SW 1271 (cell line): ENCODE data around the gene CRISPLD2.
"Not testable (repeated sequence)": the region's sequence is repeated elsewhere in the genome, so short reads cannot be mapped to it uniquely, and the experiment has no call there.

Experiments used
- DNase-seq, 2 experiments: peaks; one replicate each; lab custom pipeline; 2025; lab: John Stamatoyannopoulos, UW

The CRISPLD2 gene

DNA sequence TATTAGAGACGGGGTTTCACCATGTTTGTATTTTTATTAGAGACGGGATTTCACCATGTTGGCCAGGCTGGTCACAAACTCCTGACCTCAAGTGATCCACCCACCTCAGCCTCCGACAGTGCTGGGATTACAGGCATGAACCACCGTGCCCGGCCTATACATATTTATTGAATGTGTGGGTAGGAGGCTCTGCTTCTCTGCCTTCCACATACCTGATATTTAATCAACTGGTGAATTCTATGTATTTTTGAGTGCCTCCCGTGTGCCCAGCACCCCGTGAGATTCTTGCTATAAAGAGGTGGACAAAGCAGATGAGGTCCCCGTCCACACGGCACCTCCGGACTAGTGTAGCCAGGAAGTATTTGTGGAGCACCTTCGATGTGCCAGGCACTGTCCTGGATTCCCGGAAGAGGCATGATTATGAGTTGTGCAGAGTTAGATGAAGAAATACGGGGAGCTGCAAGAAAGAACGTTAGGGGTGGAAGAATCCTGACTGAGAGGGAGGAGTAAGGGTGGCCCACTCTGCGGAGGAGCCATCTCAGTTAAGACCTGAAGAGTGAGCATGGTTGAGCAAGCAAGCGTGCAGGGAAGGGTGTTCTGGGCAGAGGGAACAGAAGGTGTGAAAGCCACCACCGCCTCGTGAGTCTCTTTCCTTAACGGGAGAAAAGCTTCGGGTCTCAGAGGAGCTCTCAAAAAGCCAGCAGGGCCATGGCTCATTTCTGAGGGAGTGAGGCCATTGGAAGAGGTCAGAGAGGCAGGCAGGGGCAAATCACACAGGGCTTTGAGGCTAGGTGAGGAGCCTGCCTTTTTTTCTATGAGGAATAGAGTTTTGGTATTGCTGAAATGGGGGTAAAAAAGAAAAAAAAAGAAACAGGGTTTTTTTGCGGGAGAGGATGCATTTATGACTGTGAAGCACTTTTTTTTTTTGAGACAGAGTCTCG is 21.2 kb downstream of the CRISPLD2 start:
- no peak for DNase-seq

DNA sequence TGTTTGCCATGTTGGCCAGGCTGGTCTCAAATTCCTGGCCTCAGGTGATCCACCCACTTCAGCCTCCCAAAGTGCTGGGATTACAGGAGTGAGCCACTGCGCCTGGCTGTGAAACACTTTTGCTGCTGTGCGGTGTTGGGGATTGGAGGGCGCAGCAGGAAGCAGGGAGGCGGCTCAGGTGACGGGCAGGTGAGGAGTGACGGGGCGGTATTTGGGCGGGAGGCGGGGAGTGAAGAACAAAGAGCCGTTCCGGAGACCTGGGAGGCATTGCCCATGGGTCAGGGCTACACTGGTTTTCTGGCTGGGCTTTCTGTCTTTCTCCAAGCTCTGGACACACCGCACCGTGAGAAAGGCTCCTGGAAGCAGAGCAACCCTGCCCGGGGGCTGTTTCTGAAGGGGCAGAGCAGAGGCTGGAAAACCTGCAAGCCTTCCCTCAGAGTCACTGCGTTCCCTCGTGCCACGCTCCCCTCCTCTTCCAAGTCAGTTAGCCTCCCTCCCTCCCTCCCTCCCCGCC is 22.1 kb downstream of the CRISPLD2 start:
- DNase-seq: no peak

DNA sequence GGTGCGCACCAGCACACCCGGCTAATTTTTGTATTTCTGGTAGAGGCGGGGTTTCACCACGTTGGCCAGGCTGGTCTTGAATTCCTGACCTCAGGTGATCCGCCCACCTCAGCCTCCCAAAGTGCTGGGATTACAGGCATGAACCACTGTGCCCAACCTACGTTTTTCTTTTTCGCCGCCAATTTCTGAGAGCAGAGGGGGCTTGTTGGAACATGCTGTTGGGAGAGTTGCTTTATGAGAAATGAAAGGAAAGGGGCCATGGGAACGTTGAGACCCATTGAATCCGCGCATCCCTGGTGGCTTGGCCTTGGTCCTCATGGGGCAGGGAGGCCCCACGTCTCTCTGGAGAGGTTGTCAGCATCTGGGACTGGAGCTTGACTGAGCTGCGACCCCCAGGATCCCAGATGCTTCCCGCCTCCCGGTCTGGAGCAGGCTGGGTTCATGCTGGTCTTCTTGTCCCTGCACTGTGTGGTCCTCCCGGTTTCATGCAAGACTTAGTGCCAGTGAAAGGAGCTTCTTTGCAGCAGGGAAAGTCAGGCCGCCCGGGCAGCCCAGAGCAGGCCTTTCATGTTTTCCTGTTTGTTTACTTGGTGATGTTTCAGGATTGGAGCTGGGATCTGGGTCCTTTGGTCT is 22.8 kb downstream of the CRISPLD2 start:
- no peak for DNase-seq

DNA sequence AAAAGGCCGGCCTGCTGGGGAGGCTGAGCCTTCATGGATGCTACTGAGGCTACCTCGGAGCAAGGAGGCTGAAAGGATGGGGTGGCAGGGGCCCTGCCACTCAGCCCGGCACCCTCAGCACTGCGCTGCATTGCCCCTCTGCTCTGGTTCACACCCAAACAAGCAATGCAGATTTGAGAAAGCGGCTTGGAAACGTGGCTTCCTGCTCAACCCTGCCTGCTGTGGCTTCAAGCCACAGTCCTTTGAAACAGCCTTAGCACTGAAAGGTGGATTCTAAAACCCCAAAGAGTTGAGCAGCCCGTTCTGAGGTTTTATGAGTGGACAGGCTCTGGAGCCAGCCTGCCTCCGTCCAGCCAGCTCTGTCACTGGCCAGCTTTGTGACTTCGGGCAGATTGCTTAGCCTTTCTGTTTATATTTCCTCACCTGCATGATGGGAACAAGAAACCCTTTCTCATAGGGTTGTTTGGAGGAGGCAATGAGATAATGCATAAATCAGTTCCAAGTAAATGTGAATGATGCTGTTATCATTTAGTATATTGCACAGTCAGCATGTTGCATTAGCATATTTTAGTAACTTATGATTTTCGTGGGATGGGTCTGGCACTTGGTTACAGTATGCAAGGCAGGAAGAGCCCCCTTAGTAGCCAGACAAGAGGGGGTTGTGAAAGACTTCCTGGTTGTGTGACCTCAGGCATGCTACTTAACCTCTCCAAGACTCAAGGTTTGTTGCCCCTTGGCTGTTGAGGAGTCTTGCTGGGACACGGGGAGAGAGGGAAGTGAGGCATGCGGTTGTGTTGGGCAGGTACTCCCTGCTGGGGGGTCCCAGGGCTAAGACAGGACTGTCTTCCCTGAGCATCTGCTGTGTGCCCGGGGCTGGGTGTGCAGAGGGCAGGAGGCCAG is 23.6 kb downstream of the CRISPLD2 start:
- no peak for DNase-seq

DNA sequence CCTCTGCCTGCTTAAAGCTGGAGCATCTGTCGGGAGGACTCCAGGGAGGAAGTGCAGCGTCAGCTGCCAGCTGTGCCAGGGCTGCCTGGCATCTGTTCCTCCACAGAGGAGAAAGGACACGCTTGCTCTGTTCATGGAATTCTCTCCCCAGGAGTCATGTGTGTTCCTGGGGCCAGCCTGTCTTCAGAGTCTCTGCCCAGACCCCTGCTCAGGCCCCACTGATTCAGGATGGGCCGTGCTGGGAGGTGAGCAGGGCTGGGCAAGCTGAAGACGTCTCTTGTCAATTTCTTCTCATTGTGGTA is 24.2 kb downstream of the CRISPLD2 start:
- DNase-seq: no peak

DNA sequence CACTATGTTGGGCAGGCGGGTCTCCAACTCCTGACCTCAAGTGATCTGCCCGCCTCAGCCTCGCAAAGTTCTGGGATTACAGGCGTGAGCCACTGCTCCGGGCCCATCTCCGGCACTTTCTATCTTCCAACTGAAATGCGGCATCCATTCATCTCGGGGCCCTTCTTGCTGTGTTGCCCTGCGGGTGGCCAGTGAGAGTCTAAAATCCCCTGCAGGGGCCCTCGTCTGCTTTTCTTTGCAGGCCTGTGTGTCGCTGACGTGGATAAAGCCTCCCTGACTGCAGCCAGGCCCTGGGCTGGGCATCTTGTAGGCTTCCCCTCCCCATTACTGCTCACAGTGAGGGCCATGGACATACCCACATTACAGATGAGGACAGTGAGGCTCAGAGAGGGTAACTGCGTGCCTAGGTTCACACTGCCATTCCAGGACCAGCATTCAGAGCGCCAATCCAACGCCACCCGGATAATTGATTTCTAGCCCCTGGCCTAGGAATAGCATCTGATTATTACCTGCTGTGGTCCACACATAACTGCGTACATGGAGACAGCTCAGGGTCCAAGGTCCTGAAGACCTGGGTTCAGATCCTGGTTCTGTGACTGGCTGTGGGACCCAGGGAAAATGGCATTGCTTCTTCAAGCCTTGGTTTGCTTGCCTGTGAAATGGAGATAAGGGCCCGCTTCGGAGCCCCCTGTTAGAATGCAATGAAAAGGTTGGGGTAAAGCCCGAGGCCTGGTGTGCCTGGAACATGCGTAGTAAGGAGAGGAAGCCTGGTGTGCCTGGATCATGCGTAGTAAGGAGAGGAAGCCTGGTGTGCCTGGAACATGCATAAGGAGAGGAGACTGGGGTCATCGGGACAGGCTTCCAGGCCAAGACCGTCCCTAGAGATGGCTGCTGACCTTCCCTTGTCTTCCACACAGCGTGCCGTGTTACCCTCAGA is 25.0 kb downstream of the CRISPLD2 start:
- no peak for DNase-seq

DNA sequence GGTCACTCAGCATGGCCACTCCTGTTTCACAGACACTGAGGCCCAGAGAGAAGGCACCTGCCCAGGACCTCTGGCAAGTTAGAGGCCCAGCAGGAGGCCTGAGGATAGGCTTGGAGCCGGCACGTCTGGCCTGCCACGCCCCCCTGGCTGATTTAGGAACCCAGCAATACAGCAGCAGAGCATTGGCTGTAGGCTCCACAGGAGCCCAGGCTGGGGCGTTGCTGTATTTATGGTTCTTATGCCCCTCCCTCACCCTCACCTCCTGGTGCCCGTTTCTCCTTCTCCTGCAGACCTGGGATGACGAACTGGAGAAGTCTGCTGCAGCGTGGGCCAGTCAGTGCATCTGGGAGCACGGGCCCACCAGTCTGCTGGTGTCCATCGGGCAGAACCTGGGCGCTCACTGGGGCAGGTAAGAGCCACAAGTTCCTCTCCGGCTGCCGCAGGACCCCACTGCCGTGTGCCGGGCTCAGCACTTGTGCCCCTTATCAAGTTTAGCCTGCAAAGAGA is 25.8 kb downstream of the CRISPLD2 start:
- no peak for DNase-seq

DNA sequence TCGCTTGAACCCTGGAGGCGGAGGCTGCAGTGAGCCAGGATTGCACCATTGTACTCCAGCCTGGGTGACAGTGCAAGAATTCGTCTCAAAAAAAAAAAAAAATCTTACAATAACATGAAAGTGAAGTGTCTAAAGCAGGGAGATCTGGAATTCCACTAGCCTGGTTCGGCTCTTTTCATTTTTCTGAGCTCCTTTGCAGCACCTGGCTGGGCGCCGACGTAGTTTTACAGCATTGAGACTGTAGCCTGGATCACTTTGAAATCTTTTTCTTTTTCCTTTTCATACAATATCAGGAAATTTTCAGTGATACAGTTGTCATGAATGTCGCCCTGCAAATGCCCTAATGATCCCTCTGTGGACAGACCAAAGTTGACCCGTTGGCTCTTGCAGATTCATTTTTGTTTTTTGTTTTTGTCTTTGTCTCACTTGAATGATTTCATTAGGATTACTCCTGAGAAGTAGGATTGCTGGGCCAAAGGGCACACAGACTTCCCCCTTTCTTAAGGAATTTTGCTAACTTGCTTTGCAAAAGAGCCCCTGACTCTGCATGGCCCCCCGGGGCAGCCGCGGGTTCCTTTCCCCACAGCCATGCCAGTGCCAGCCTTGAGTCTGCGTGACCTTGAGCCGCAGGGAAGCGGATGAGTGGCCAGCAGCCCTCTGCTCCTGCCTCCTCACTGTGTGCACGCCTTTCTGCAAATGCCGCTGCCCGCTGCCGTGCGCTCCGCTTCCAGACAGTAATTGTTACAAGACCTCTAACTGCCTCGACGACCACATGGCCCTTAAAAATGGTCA is 28.0 kb downstream of the CRISPLD2 start:
- DNase-seq: no peak

DNA sequence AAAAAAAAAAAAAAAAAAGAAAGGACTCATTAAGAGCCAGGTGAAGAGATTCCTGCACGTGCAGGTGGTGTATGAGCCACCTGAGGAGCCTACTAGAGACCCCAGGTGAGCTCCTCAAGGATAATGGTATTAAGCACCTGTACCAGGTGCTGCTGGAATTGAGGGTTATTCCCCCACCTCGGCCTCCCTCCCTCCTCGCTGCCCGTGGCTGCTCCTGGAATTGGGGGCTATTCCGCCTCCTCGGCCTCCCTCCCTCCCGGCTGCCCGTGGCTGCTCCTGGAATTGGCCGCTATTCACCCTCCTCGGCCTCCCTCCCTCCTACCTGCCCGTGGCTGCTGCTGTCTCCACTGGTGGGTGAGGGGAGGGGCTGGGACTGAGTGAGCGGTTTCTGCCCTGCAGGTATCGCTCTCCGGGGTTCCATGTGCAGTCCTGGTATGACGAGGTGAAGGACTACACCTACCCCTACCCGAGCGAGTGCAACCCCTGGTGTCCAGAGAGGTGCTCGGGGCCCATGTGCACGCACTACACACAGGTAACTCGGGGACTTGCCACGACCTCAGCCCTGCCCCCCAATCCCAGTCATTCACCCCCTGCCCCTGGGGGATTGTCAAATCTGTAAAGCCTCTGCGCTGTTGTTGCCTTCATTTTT is 29.3 kb downstream of the CRISPLD2 start:
- no peak for DNase-seq

DNA sequence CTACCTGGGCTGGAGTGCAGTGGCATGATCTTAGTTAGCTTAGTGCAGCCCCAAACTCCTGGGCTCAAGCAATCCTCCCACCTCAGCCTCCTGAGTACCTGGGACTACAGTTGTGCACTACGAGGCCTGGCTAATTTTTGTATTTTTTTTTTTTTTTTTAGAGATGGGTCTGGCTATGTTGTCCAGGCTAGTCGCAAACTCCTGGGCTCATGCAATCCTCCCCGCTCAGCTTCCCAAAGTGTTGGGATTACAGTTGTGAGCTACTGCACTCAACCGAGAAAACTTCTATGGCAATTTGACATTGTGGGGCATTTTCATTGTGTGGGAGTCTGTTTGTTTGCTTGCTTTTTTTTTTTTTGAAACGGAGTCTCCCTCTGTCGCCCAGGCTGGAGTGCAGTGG is 30.0 kb downstream of the CRISPLD2 start:
- DNase-seq: no peak

DNA sequence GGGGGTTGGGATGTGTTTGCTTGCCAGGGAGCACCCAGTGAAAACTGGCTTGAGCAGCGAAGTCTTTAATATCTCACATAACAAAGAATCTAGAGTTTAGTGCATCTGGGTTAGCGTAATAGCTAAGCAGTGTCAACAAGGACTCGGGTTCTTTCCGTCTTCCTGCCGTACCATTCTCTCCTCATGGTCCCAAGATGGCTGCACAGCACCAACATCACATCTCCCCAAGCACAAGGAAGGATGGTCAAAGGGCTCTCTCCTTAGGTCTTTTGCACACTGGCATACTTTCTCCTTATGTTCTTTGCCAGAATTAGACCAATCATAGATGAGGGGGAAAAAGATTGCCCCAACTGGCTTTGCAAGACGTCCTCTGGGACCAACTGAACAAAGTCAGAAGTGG is 30.9 kb downstream of the CRISPLD2 start:
- no peak for DNase-seq

DNA sequence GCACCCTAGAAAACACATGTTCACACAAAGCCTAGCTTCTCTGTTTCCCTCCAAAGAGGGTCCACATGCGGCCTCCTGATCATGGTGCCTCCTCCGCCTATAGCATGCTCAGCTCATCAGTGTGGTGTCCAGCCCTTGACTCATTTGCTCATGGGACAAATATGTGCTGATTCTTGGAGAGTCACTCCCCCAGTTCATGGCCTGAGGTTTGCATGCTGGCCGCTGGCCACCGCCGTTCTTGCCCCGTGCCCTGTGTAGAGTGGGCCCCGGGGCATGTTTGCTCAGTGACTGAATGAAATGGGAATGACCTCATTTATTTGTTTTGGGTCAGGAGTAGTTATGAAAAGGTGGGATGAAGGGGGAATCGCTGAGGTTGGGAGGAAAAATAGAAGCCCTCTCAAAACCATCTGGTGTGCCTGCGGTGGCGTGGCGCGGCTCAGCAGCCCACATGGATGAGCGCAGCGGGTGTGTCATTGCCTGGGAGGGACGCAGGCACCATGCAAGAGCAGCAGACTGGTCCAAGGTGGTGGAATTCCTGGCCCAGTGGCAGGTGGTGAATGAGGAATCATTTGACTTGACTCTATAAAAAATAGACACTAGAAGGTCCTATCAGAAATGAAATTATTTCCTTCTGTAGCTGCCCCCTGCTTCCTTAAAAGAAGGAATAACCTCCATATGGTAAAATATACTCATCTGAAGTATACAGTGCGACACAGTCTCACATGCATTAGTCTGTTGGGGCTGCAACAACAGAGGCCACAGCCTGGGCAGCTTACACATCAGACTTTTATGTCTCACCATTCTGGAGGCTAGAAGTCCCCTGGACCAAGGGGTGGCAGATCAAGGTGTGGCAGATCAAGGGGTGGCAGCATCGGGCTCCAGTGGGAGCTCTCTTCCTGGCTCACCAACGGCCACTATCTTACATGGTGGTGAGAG is 31.7 kb downstream of the CRISPLD2 start:
- DNase-seq: no peak

DNA sequence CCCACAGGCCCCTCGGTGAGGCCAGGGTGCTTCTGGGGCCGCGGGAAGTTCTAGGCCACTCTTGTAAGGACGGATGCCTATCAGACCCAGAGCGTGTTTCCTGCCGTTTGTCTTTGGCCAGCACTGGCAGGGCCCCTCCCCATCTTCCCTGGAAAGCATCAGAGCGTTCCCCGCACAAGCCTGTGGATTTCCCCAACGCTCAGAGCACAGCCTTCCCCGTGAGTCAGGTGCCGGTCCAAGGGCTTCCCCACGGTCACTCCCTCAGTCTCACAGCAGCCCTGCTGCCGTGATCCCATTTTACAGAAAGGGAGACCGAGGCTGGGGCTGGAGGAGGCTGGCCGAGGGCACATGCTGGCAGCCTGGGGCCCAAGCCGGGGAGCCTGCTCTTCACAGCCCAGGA is 33.7 kb downstream of the CRISPLD2 start:
- DNase-seq: no peak

DNA sequence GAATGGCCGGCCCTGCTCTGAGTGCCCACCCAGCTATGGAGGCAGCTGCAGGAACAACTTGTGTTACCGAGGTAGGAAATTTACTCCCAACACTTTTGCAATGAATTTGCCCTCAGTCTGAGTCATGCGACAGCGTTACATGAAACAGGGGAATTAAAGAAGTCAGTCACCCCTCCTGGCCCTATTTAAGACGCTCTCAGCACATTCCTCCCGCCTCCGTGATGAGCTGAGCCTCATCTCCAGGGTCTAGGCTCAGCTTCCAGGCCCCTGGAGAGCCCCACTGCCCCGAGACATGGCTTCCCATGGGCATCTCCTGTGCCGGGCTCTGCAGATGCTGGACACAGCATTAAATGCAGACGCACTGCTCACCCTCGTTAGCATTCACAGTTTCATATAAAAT is 35.0 kb downstream of the CRISPLD2 start:
- no peak for DNase-seq

DNA sequence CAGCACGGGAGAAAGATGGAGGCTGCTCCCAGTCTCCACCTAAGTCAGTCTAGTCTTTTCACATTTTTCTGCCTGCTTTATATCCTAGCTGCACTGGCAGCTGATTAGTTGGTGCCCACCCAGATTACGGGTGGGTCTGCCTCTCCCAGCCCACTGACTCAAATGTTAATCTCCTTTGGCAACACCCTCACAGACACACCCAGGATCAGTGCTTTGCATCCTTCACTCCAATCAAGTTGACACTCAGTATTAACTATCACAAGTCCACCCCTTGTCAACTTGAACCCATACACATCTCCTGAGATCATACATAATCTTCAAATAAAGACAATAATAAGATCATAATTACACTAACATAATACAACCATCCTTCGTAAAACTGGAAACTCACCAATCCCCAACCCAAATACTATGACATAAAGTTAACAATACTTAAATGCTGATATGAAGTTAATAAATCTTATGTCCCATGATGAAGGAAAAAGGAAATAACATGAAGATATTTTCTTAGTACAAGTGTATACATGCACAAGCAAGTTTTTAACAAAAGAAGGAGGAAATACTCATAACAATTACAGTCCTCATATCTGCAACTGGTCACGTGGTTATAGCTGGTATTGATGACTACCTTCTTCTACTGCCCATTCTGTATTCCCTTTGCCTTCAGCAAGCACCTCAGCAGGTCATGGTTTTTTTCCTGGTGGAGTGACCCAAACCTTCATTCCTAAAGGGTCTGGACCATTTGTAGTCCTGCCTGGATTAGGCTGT is 35.8 kb downstream of the CRISPLD2 start:
- DNase-seq: not testable (repeated sequence)

DNA sequence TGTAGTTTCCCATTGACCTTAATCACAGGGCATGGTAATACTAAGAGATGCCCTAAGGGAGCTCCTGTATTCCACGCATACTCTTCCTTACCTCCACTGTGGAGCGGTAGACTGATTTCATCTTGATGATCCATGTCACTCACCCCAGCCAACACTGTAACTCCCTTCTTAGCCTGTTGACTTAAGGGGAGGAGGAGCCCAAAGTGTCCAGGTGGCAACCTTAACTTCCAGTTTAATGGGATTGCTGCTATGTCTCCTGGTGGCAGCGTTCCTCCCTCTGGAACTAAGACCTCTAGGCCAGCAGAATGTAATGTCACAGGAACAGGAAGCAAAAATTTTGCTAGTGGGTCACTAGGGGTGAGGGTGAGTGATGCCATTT is 36.4 kb downstream of the CRISPLD2 start:
- not testable (repeated sequence) for DNase-seq

DNA sequence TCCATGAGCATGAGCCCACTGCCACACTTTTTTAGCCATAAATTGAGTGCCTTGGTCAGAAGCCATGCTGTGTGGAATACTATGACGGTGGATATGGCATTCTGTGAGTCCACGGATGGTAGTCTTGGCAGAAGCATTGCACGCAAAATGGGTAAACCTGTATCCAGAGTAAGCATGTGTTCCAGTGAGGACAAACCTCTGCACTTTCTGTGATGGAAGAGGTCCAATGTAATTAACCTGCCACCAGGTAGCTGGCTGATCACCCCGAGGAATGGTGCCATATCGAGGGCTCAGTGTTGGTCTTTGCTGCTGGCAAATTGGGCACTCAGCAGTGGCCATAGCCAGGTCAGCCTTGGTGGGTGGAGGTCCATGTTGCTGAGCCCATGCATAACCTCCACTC is 37.0 kb downstream of the CRISPLD2 start:
- not testable (repeated sequence) for DNase-seq

DNA sequence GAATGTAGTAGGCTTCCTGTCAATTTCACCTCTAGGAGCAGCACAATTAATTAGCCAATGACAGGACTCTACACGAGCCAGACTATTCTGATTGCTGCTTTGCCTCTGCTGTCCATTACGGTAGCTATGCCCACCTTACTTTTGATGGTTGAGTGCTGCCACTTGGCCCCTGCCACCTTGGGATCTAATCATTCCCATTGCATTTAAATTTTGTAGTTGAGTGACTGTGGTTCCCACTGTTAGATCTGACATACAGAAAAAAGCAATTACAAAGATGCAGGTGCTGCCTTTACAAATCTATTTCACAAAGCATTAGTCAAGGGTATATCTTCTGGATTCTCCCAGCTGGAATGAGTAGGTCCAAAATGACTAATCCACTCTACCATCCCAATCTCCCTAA is 39.9 kb downstream of the CRISPLD2 start:
- no peak for DNase-seq
